Osteocyte (in vitro differentiated cells): ENCODE data around the gene UGP2. TPM values are rescaled to one million over a fixed set of nuclear protein-coding genes. Genes with fewer than 3 reads are reported as not detected.
A peak's percentile ranks its signal among the peaks of the same experiment; 100 is the strongest.

Experiments
- DNase-seq: peaks from one replicate; pipeline ENCODE4 v3.0.0; 2021; ENCODE audit warnings: mixed read lengths; ENCODE audit not compliant: unreplicated experiment; ENCODE audit errors: extremely low spot score
- H3K27ac Mint-ChIP-seq: one replicate; pipeline ENCODE4 v1.8.0; 2021; ENCODE audit warnings: mild to moderate bottlenecking, mixed read lengths; ENCODE audit not compliant: unreplicated experiment
- H3K27me3 Mint-ChIP-seq: one replicate; pipeline ENCODE4 v1.8.0; 2021; ENCODE audit warnings: mixed read lengths; ENCODE audit not compliant: unreplicated experiment
- H3K36me3 Mint-ChIP-seq: one replicate; pipeline ENCODE4 v1.8.0; 2021; ENCODE audit warnings: mixed read lengths; ENCODE audit not compliant: unreplicated experiment
- H3K4me1 Mint-ChIP-seq: one replicate; pipeline ENCODE4 v1.8.0; 2021; ENCODE audit warnings: mixed read lengths; ENCODE audit not compliant: unreplicated experiment
- H3K4me3 Mint-ChIP-seq: one replicate; pipeline ENCODE4 v1.8.0; 2021; ENCODE audit warnings: mild to moderate bottlenecking, moderate library complexity, mixed read lengths; ENCODE audit not compliant: unreplicated experiment
- H3K9me3 Mint-ChIP-seq: one replicate; pipeline ENCODE4 v1.8.0; 2021; ENCODE audit warnings: mixed read lengths; ENCODE audit not compliant: unreplicated experiment
- CTCF ChIP-seq: fragments of 200-600 bp; sonication (generic); IDR thresholded peaks from 2 replicates; pipeline ENCODE4 v1.5.0; 2021; ENCODE audit warnings: antibody characterized with exemption, mild to moderate bottlenecking, moderate library complexity
- total RNA-seq: library from RNA; stranded (reverse); gene quantifications from 2 replicates; pipeline ENCODE4 v1.2.1, GENCODE V29; 2021

UGP2 gene
- total RNA-seq, 1 donor from 2014 or later = 109 TPM

GRCh38 chr2:63840081-63840784 lies 1.5 kb upstream of the UGP2 start:
- Mint-ChIP-seq H3K4me1 (peaks cover 34% of the 10 kb centered on the region), H3K27ac (peak overlapping the region; percentile 98), H3K27me3 (no peaks in the 10 kb centered on the region), H3K4me3 (peak overlapping the region; percentile 93), H3K36me3 (no peaks in the 10 kb centered on the region), H3K9me3 (no peaks in the 10 kb centered on the region)
- TF ChIP-seq CTCF = no peak
- DNase-seq = no peak

DNA sequence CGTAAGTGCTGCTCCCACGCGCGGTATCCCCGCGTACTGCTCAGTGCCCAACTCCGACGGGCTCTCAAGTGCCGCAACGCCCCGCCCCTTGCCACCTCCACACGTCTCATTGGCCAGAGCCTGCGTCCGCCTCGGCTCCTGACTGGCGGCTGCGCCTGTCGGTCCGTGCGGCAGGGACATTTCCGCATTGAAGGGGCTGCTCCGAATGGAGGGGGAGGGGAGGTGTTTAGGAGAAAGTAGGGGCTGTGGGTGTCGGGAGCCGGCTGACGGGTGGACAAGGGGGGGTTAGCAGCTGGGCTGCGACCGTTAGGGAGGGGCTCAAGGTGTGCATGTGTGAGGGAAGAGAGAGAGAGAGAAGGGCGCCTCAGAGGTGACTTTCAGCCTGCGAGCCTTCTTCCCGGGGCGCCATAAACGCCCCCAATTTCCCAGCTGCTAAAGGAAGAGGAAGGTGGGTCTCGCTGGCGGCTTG lies 877 bp upstream of the UGP2 start:
- H3K9me3 Mint-ChIP-seq = no peaks in the 10 kb centered on the region
- H3K4me1 Mint-ChIP-seq = peaks cover 40% of the 10 kb centered on the region
- DNase-seq = peak; percentile 99
- no peaks in the 10 kb centered on the region for H3K36me3 Mint-ChIP-seq
- peak overlapping the region; percentile 93 for H3K4me3 Mint-ChIP-seq
- no peaks in the 10 kb centered on the region for H3K27me3 Mint-ChIP-seq
- H3K27ac Mint-ChIP-seq = peak overlapping the region; percentile 98
- TF ChIP-seq CTCF = no peak

- Mint-ChIP-seq H3K36me3 (no peaks in the 10 kb centered on the region), H3K27me3 (no peaks in the 10 kb centered on the region), H3K4me3 (peak overlapping the region; percentile 93), H3K9me3 (no peaks in the 10 kb centered on the region), H3K4me1 (peaks cover 56% of the 10 kb centered on the region), H3K27ac (peak overlapping the region; percentile 98)
- no peak for TF ChIP-seq CTCF
- no peak for DNase-seq
These were observed 709 bp downstream of the UGP2 start for GRCh38 chr2:63842149-63843061.

- Mint-ChIP-seq H3K27ac (peak overlapping the region; percentile 98), H3K36me3 (no peaks in the 10 kb centered on the region), H3K27me3 (no peaks in the 10 kb centered on the region), H3K4me1 (peaks cover 59% of the 10 kb centered on the region), H3K9me3 (no peaks in the 10 kb centered on the region), H3K4me3 (peak overlapping the region; percentile 93)
- DNase-seq = no peak
- TF ChIP-seq CTCF = no peak
These were observed 1.4 kb downstream of the UGP2 start for GRCh38 chr2:63843093-63843492.

DNA sequence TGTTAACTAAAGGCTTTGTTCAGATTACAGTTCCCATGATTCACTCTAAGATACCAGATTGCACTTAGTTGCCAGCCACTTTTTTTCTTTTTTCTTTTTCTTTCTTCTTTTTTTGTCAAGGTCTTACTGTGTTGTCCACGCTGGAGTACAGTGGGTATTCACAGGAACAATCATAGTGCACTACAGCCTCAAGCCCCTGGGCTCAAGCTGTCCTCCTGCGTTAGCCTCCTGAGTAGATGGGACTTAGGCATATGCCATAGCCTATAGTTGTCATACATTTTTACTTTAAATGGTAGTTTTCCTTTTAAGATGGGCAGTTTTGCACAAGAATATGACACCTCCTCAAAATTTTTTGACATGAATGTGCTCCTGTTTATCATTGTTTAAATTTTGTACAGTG lies 2.1 kb downstream of the UGP2 start:
- Mint-ChIP-seq H3K36me3 (no peaks in the 10 kb centered on the region), H3K27me3 (no peaks in the 10 kb centered on the region), H3K4me1 (peaks cover 64% of the 10 kb centered on the region), H3K9me3 (no peaks in the 10 kb centered on the region), H3K4me3 (peak overlapping the region; percentile 93), H3K27ac (peak overlapping the region; percentile 86)
- DNase-seq = no peak
- TF ChIP-seq CTCF = no peak
